OCI-LY7 (cell line): Measurements from ENCODE around the gene PLOD1. TPM values are rescaled to one million over a fixed set of nuclear protein-coding genes. Genes with fewer than 3 reads are reported as not detected.
"Not testable (repeated sequence)": the region's sequence is repeated elsewhere in the genome, so short reads cannot be mapped to it uniquely, and the experiment has no call there.

Experiments
- BruUV-seq: library from RNA; stranded (reverse); fragments of 400-500 nt; replicated peaks from 2 replicates; lab custom pipeline; 2021; lab: Mats Ljungman, UMichigan
- CTCF ChIA-PET: fragments of 300-600 bp; sonication (Branson Sonifier 250); formaldehyde crosslinking; loops from one replicate; lab custom pipeline; 2022; ENCODE audit warnings: antibody characterized with exemption; ENCODE audit not compliant: unreplicated experiment; lab: Charles Lee
- POLR2A ChIA-PET: fragments of 300-600 bp; sonication (Branson Sonifier 250); formaldehyde crosslinking; loops from one replicate; lab custom pipeline; 2022; ENCODE audit warnings: antibody characterized with exemption; lab: Charles Lee
- DNase-seq: peaks from one replicate; pipeline ENCODE4 v3.0.0-alpha.2; 2015; ENCODE audit warnings: low spot score
- H2AFZ ChIP-seq: fragments of 200-600 bp; sonication (generic), shearing (Covaris generic); 2 replicates; pipeline ENCODE4 v1.6.1; 2014; ENCODE audit warnings: mild to moderate bottlenecking, antibody characterized with exemption, low read length, moderate library complexity
- H3K27ac ChIP-seq: fragments of 200-600 bp; sonication (generic); 2 replicates; pipeline ENCODE4 v1.5.1; 2014; ENCODE audit warnings: mixed run types, low read depth, mild to moderate bottlenecking, moderate library complexity, low read length, inconsistent platforms; ENCODE audit not compliant: poor library complexity, severe bottlenecking
- H3K36me3 ChIP-seq: fragments of 200-600 bp; sonication (generic); 2 replicates; pipeline ENCODE4 v1.6.1; 2014; ENCODE audit warnings: mild to moderate bottlenecking, antibody characterized with exemption, low read length, moderate library complexity, mixed read lengths; ENCODE audit not compliant: insufficient read depth
- H3K4me1 ChIP-seq: fragments of 200-600 bp; sonication (generic); 2 replicates; pipeline ENCODE4 v1.5.1; 2014; ENCODE audit warnings: mild to moderate bottlenecking, low read length; ENCODE audit not compliant: insufficient read depth, poor library complexity, severe bottlenecking
- H3K4me2 ChIP-seq: fragments of 200-600 bp; sonication (generic); 2 replicates; pipeline ENCODE4 v1.6.1; 2014; ENCODE audit warnings: mild to moderate bottlenecking, low read length
- H3K4me3 ChIP-seq: fragments of 200-600 bp; sonication (generic); 2 replicates; pipeline ENCODE4 v1.5.1; 2014; ENCODE audit warnings: mild to moderate bottlenecking, low read depth, low read length; ENCODE audit not compliant: poor library complexity, severe bottlenecking
- H3K79me2 ChIP-seq: fragments of 200-600 bp; sonication (generic); 2 replicates; pipeline ENCODE4 v1.6.1; 2016; ENCODE audit warnings: low read depth, mild to moderate bottlenecking, low read length, moderate library complexity, mixed read lengths; ENCODE audit not compliant: insufficient read depth
- H3K9me2 ChIP-seq: fragments of 200-600 bp; sonication (generic); 2 replicates; pipeline ENCODE4 v1.6.1; 2016; ENCODE audit warnings: mild to moderate bottlenecking, low read length, mixed read lengths; ENCODE audit not compliant: insufficient read depth
- H3K9me3 ChIP-seq: fragments of 200-600 bp; sonication (generic); 2 replicates; pipeline ENCODE4 v1.6.1; 2014; ENCODE audit warnings: mild to moderate bottlenecking, mixed run types, low read length, mixed read lengths
- H4K20me1 ChIP-seq: fragments of 200-600 bp; sonication (generic); 2 replicates; pipeline ENCODE4 v1.6.1; 2014; ENCODE audit warnings: mild to moderate bottlenecking, antibody characterized with exemption, low read length, moderate library complexity, mixed read lengths; ENCODE audit not compliant: insufficient read depth
- CTCF ChIP-seq: fragments of 200-600 bp; sonication (generic); conservative IDR thresholded peaks from 2 replicates; pipeline ENCODE4 v1.5.1; 2014; ENCODE audit warnings: mild to moderate bottlenecking, antibody characterized with exemption, low read length, moderate library complexity, mixed read lengths
- EZH2phosphoT487 ChIP-seq: fragments of 200-600 bp; sonication (generic); IDR thresholded peaks from 2 replicates; pipeline ENCODE4 v1.6.1; 2018; ENCODE audit warnings: low read depth, borderline replicate concordance, mild to moderate bottlenecking, mixed run types, antibody characterized with exemption, low read length, moderate library complexity, mixed read lengths
- intact Hi-C: fragments of 100-400 bp; cut with micrococcal nuclease; formaldehyde crosslinking; loops from one replicate; pipeline ENCODE4 v1.10.0; 2022; ENCODE audit not compliant: unreplicated experiment
- total RNA-seq, 2 experiments: library from RNA; depleted of rRNA in 1 of 2; stranded (reverse); fragments of >200 nt in 1 of 2; shearing (Covaris generic) in 1 of 2; gene quantifications; 2 replicates each; pipeline ENCODE4 v1.2.3, GENCODE V29; 2014 to 2022

The PLOD1 gene
- total RNA-seq, 2 experiments from 2014 or later = 11.3 to 11.7 TPM

- DNase-seq = no peak
- Histone ChIP-seq H3K4me2 (no peak overlapping the region), H2AFZ (no peak overlapping the region), H3K79me2 (no peaks in the 10 kb centered on the region), H3K4me3 (no peak overlapping the region), H3K27ac (no peak overlapping the region), H4K20me1 (no peaks in the 10 kb centered on the region), H3K36me3 (no peaks in the 10 kb centered on the region), H3K4me1 (peaks cover 15% of the 10 kb centered on the region), H3K9me2 (no peaks in the 10 kb centered on the region), H3K9me3 (no peaks in the 10 kb centered on the region)
- CTCF ChIA-PET = interaction anchor here (1.1 kb wide), 1 partner anchor 62 kb away, joined by 3 read pairs; no protein-coding TSS in a partner anchor
- POLR2A ChIA-PET = interaction anchor here (0.7 kb wide), 2 partner anchors 47 to 136 kb away, joined by 3 to 4 read pairs; no protein-coding TSS in a partner anchor
- BruUV-seq = no TSS peak
- intact Hi-C loops = no loop called here
- TF ChIP-seq CTCF (no peak), EZH2phosphoT487 (no peak)
These were observed 31.3 kb upstream of the PLOD1 start for GRCh38 chr1:11903210-11903609.

GRCh38 chr1:11904156-11904555 lies 30.4 kb upstream of the PLOD1 start:
- H4K20me1 ChIP-seq, DNase-seq, H3K27ac ChIP-seq, H3K4me2 ChIP-seq, H3K9me3 ChIP-seq, H3K79me2 ChIP-seq, intact Hi-C loops, H3K4me3 ChIP-seq, H2AFZ ChIP-seq, BruUV-seq, H3K9me2 ChIP-seq, H3K36me3 ChIP-seq, CTCF ChIA-PET: not testable (repeated sequence)
- H3K4me1 ChIP-seq = peaks cover 15% of the 10 kb centered on the region
- POLR2A ChIA-PET = interaction anchor here (0.7 kb wide), 2 partner anchors 48 to 256 kb away, joined by 3 read pairs; no protein-coding TSS in a partner anchor

- Histone ChIP-seq H3K36me3 (no peaks in the 10 kb centered on the region), H3K9me3 (no peaks in the 10 kb centered on the region), H4K20me1 (no peaks in the 10 kb centered on the region), H3K79me2 (no peaks in the 10 kb centered on the region), H3K4me2 (no peak overlapping the region), H3K4me3 (no peak overlapping the region), H2AFZ (no peak overlapping the region), H3K4me1 (peaks cover 18% of the 10 kb centered on the region), H3K9me2 (no peaks in the 10 kb centered on the region), H3K27ac (no peak overlapping the region)
- CTCF ChIA-PET = no interaction called here
- no TSS peak for BruUV-seq
- intact Hi-C loops = loop anchor here (5.0 kb wide), 1 partner anchor 137 kb away; no protein-coding TSS in a partner anchor
- no peak for DNase-seq
- POLR2A ChIA-PET = interaction anchor here (0.7 kb wide), 1 partner anchor 12 kb away, joined by 5 read pairs; no protein-coding TSS in a partner anchor
- no peak for TF ChIP-seq CTCF
- TF ChIP-seq EZH2phosphoT487 = no peak
These were observed 29.5 kb upstream of the PLOD1 start for GRCh38 chr1:11904978-11905377.
